ENCODE data around the gene KRT1.

Gene KRT1

DNA sequence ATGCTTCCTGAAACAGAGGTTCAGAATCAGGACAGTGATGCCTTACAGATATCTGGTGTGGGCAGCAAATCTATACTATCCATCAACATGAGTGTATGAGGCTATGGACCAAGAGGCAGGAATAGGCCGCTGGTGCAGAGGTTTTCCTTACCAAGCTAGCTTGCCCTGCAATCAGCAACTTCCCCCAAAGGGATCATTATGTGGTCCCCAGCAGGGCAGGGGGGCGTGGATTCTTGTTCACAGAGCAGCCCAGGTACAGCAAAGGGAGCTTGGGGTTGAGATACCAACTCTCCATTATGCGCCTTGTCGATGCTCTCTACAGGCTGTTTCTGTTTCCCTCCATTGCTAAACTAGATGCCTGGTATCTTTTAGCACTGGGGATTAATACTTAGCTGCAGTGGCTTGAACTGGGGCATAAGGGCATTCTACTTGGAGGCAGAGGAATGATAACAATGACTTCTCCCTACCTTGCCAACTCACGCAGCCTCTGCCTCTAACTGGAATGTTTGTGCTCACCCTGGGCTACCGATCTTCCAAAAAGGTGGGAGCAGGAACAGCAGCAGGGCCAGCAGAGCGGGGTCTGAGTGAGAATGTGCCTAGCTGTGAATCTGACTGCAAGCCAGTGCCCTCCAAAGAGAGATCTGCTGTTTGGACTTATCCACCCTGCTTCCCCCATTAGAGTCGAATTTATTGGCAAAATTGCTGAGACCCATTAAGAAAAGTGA lies 10.3 kb upstream of the KRT1 start:
- H3K4me3 ChIP-seq (ENCODE audit: extremely low read depth, insufficient read depth, low read length, poor library complexity, severe bottlenecking): peak overlapping the region; percentile 22
- no peak overlapping the region for H3K27ac ChIP-seq (ENCODE audit: low read depth, low read length, severe bottlenecking)
- peaks cover 5% of the 10 kb centered on the region for H3K4me1 ChIP-seq (ENCODE audit: control insufficient read depth, insufficient read depth, low read length, poor library complexity, severe bottlenecking)
- no peaks in the 10 kb centered on the region for H3K9me3 ChIP-seq (ENCODE audit: control insufficient read depth, low read length)
- H3K36me3 ChIP-seq (ENCODE audit: control insufficient read depth, insufficient read depth, low read length): no peaks in the 10 kb centered on the region
- WGBS, 2 experiments (ENCODE audit: insufficient coverage in 2 of 2): 50 to 76% methylated on average over 2 to 7 of the region's 8 CpGs

DNA sequence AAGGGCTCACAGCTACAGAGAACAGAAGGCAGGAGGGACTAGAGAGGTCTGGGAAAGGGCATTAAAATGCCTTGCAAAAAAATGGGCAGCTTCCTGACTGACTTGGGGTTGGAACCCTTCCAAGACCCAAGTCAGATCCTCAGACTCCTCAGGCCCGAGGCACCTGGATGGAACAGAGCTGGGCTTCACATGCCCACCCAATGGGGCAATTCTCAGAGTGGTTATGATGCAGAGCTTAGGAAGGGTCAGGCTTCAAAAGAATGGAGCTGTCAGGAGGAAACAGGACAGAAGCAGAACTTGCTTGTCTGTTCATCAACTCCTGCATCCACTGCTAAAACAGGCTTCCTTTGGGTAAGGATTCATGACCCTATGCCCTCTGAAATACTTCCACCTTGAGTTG lies 9.7 kb upstream of the KRT1 start:
- peaks cover 5% of the 10 kb centered on the region for H3K4me1 ChIP-seq (ENCODE audit: control insufficient read depth, insufficient read depth, low read length, poor library complexity, severe bottlenecking)
- 86 to 91% methylated on average over 1 of the region's 1 CpG for WGBS, 2 experiments (ENCODE audit: insufficient coverage in 2 of 2)
- no peak overlapping the region for H3K27ac ChIP-seq (ENCODE audit: low read depth, low read length, severe bottlenecking)
- no peak overlapping the region for H3K4me3 ChIP-seq (ENCODE audit: extremely low read depth, insufficient read depth, low read length, poor library complexity, severe bottlenecking)
- H3K36me3 ChIP-seq (ENCODE audit: control insufficient read depth, insufficient read depth, low read length): no peaks in the 10 kb centered on the region
- no peaks in the 10 kb centered on the region for H3K9me3 ChIP-seq (ENCODE audit: control insufficient read depth, low read length)

DNA sequence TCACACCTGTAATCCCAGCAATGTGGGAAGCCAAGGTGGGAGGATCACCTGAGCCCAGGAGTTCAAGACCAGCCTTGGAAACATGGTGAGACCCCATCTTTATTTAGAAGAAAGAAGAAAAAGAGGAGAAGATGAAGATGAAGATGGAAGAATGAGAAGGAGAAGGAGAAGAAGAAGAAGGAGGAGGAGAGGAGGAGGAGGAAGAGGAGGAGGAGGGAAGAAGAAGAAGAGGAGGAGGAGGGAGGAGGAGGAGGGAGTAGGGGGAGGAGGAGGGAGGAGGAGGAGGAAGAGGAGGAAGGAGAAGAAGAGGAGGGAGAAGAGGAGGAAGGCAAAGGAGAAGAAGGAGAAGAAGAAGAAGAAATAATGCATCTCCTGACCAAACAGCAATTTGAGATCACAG lies 9.0 kb upstream of the KRT1 start:
- peaks cover 5% of the 10 kb centered on the region for H3K4me1 ChIP-seq (ENCODE audit: control insufficient read depth, insufficient read depth, low read length, poor library complexity, severe bottlenecking)
- H3K4me3 ChIP-seq (ENCODE audit: extremely low read depth, insufficient read depth, low read length, poor library complexity, severe bottlenecking): no peak overlapping the region
- no peaks in the 10 kb centered on the region for H3K9me3 ChIP-seq (ENCODE audit: control insufficient read depth, low read length)
- H3K27ac ChIP-seq (ENCODE audit: low read depth, low read length, severe bottlenecking): no peak overlapping the region
- no peaks in the 10 kb centered on the region for H3K36me3 ChIP-seq (ENCODE audit: control insufficient read depth, insufficient read depth, low read length)

DNA sequence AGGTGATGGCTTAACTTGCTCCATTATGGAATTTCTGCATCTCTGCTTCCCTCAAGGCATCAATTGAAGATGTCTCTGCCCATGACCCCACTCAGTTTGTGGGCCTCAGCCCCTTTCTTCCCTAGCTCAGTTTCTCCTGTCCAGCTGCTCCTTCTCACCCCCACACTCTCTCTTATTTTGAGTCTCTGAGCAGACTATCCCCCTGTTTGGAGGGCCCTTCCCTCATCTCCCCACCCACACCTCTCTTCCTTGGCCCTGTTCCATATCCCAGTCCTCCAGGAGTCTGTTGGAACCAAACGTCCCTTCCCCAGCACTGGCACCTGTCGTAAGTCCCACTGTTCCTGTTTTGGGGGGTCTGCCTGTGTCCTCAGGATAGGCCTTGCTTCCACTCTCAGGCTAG lies 8.3 kb upstream of the KRT1 start:
- H3K9me3 ChIP-seq (ENCODE audit: control insufficient read depth, low read length): no peaks in the 10 kb centered on the region
- no peak overlapping the region for H3K4me3 ChIP-seq (ENCODE audit: extremely low read depth, insufficient read depth, low read length, poor library complexity, severe bottlenecking)
- no peaks in the 10 kb centered on the region for H3K36me3 ChIP-seq (ENCODE audit: control insufficient read depth, insufficient read depth, low read length)
- H3K4me1 ChIP-seq (ENCODE audit: control insufficient read depth, insufficient read depth, low read length, poor library complexity, severe bottlenecking): peaks cover 5% of the 10 kb centered on the region
- no peak overlapping the region for H3K27ac ChIP-seq (ENCODE audit: low read depth, low read length, severe bottlenecking)
- whole genome bisulfite sequencing, 2 experiments (ENCODE audit: insufficient coverage in 2 of 2): 72% methylated on average over 2 of the region's 2 CpGs; no CpG with 5 or more reads in 1 of the 2 experiments

DNA sequence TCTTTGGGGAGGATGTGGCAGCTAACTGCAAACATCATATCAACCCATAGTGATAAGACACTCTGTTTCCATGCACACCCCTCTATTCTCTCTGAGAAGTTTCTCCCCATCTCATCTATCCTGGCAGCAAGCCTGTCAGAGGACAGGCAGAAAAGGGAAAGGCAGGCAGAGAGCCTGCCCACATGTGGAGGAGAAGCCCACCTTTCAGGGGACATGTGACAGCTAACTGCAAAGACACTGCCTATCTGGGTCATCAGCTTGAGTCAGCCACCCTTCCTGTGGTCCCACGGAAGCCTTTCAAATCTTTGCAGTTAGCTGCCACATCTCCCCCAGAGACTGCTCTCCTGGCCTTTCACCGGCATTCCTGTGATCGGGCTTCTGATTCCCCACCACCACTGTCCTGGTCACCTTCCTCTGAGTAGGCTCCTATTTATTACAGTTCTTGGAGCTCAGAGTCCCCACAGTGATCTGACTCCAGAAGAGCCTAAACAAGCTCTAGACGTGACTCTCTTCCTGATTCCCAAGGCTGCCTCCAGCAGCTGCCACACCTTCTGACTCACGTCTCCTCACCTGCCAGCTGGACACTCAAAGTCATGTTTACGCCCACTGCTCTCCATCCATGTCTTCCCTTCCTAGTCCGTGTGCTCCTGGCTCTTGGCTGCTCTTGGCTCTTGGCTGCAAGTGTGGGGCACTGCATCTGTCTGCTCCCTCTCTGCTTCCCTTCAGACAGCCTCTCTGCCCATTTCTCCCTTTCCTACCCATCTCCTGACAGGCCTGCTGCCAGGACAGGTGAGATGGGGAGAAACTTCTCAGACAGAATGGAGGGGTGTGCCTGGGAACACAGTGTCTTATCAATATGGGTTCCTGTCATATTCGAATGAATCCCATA lies 7.5 kb upstream of the KRT1 start:
- Histone ChIP-seq H3K4me1 (ENCODE audit: control insufficient read depth, insufficient read depth, low read length, poor library complexity, severe bottlenecking) (peaks cover 5% of the 10 kb centered on the region), H3K4me3 (ENCODE audit: extremely low read depth, insufficient read depth, low read length, poor library complexity, severe bottlenecking) (no peak overlapping the region), H3K27ac (ENCODE audit: low read depth, low read length, severe bottlenecking) (no peak overlapping the region), H3K9me3 (ENCODE audit: control insufficient read depth, low read length) (no peaks in the 10 kb centered on the region), H3K36me3 (ENCODE audit: control insufficient read depth, insufficient read depth, low read length) (no peaks in the 10 kb centered on the region)
- 84 to 90% methylated on average over 7 to 8 of the region's 8 CpGs for WGBS, 2 experiments (ENCODE audit: insufficient coverage in 2 of 2)

DNA sequence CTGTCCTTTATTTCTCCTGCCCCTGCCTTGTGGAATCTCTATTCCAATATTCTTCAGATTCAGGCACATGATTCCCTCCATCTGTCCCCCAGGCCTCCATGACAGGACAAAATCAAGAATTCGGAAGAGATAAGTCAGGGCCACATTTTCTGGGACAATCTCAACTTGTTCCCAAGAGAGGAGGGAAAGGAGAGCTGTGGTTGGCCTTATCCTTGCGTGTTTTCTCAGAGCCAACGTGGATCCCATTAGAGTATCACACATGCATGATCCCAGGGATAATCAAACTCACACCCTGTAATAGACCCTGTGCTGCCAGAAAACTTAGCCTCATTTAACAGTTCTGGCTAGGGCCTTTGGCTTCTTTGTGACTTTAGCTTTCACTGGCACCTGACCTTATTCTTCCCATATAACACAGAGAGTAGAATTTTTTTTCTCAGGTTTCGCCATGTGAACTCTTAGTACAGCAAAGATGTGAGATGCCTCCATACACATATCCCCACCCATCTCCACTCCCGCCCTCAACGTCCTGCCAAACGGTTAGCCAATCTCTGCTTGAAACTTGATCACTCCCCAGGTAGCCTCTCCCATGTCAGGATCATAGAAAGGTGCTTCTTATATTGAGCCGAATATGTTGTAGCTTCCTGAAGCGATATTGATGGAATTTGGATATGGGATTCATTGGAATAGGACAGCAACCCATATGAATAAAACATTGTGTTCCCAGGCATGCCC lies 6.7 kb upstream of the KRT1 start:
- Histone ChIP-seq H3K36me3 (ENCODE audit: control insufficient read depth, insufficient read depth, low read length) (no peaks in the 10 kb centered on the region), H3K9me3 (ENCODE audit: control insufficient read depth, low read length) (no peaks in the 10 kb centered on the region), H3K4me3 (ENCODE audit: extremely low read depth, insufficient read depth, low read length, poor library complexity, severe bottlenecking) (no peak overlapping the region), H3K4me1 (ENCODE audit: control insufficient read depth, insufficient read depth, low read length, poor library complexity, severe bottlenecking) (peaks cover 5% of the 10 kb centered on the region), H3K27ac (ENCODE audit: low read depth, low read length, severe bottlenecking) (no peak overlapping the region)
- 81 to 97% methylated on average over 4 to 6 of the region's 9 CpGs for WGBS, 2 experiments (ENCODE audit: insufficient coverage in 2 of 2)

DNA sequence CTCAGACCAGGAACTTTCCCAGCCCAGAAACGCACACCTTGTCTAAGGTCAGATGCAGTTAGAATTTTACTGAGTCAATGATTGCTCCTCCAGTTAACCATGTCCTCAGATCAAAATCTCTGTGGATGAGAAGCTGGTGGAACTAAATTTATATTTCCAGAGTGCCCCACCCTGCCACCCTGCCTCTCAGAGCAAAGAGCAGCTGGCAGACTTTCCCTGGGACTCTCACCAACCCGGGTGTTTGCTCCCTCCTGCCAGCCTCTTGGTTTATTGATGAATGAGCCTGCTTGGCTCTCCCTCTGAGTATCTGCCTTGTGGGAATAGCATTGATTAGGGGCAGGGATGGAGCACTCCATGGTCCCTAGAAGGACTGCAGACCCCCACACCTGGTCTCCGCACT lies 5.9 kb upstream of the KRT1 start:
- no peak overlapping the region for H3K4me3 ChIP-seq (ENCODE audit: extremely low read depth, insufficient read depth, low read length, poor library complexity, severe bottlenecking)
- no peak overlapping the region for H3K27ac ChIP-seq (ENCODE audit: low read depth, low read length, severe bottlenecking)
- no peaks in the 10 kb centered on the region for H3K4me1 ChIP-seq (ENCODE audit: control insufficient read depth, insufficient read depth, low read length, poor library complexity, severe bottlenecking)
- 89 to 100% methylated on average over 1 of the region's 3 CpGs for WGBS, 2 experiments (ENCODE audit: insufficient coverage in 2 of 2)
- H3K9me3 ChIP-seq (ENCODE audit: control insufficient read depth, low read length): no peaks in the 10 kb centered on the region
- H3K36me3 ChIP-seq (ENCODE audit: control insufficient read depth, insufficient read depth, low read length): no peaks in the 10 kb centered on the region

DNA sequence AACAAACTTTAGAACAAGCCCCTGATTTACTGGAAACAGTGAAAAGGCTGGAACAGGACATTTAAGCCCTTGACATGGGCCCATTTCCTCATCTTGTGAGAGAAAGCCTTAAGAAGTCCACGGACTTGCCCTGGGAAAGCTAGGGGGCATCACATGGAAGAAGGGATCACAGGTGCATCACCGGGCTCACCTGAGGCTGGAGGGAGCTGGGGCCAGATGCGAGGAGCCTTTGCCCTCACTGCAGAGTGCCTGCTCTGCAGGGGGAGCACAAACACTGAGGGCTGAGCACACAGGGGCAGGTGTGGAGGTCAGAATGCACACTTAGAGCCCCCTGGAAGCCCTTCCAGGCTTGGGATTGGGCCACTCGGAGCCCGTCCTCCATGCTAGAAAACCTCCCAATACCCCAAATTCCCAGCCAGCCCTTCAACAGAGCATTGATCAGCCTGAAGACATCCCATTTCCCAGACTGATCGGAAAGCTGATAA lies 5.2 kb upstream of the KRT1 start:
- WGBS, 2 experiments (ENCODE audit: insufficient coverage in 2 of 2): 82 to 85% methylated on average over 5 of the region's 6 CpGs
- H3K27ac ChIP-seq (ENCODE audit: low read depth, low read length, severe bottlenecking): no peak overlapping the region

DNA sequence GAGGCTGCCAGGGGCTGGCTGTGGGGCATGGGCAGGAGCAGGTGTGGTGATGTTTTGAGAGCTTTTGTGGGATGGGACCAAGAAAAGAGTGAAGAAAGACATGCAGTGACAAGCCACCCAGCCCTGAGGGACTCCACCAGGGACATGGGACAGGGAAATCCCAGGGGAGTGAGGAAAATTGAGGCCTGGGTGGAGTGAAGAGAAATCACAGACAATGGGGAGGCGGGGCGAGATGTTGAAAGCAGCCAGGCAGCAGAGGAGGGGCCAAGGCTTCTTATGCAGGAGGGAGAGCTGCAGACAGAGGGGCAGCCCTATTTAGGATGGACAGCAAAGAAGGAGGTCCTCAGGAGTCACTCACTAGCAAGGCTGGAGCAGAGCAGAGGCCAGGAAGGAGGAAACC lies 4.2 kb upstream of the KRT1 start:
- WGBS, 2 experiments (ENCODE audit: insufficient coverage in 2 of 2): 81 to 95% methylated on average over 2 of the region's 2 CpGs
- no peak overlapping the region for H3K4me3 ChIP-seq (ENCODE audit: extremely low read depth, insufficient read depth, low read length, poor library complexity, severe bottlenecking)
- no peaks in the 10 kb centered on the region for H3K4me1 ChIP-seq (ENCODE audit: control insufficient read depth, insufficient read depth, low read length, poor library complexity, severe bottlenecking)
- H3K27ac ChIP-seq (ENCODE audit: low read depth, low read length, severe bottlenecking): no peak overlapping the region
- H3K9me3 ChIP-seq (ENCODE audit: control insufficient read depth, low read length): no peaks in the 10 kb centered on the region
- H3K36me3 ChIP-seq (ENCODE audit: control insufficient read depth, insufficient read depth, low read length): no peaks in the 10 kb centered on the region

More for the DNA sequence above, 5.2 kb upstream of the KRT1 start:
- Histone ChIP-seq H3K9me3 (ENCODE audit: control insufficient read depth, low read length) (no peaks in the 10 kb centered on the region), H3K4me3 (ENCODE audit: extremely low read depth, insufficient read depth, low read length, poor library complexity, severe bottlenecking) (no peak overlapping the region), H3K36me3 (ENCODE audit: control insufficient read depth, insufficient read depth, low read length) (no peaks in the 10 kb centered on the region), H3K4me1 (ENCODE audit: control insufficient read depth, insufficient read depth, low read length, poor library complexity, severe bottlenecking) (no peaks in the 10 kb centered on the region)

DNA sequence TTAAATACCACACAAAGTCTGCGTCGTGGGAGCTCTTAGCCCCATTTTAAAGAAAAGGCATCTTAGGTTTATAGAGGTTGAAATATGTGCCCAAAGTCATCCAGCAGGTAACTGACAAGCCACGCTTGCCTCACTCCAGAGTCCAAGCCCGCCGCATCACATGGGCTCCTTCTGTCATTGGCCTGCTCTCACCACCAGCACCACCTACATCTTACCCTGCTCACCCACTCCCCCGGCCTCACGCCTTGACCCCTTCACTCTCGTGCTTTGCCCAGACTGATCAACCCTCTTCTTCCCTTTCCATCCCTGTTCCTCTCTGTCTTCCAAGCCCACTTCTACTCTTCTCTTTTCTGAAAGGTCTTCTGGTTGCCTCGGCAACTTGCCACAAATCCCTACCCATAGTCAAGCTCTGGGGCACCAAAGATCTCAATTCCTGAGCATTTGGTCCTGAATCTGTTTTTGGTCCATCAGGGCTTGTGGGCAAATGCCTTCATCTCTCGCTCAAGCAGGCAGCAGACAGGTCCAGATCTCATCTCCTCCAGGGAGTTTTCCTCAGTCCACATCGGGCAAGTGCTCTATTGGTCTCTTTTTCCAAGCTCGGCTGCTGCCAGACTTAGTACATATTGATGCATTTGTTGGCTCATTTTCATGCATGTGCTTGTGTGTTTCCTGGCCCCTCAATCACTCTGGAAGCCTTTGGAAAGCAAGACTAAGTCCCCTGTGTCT lies 3.5 kb upstream of the KRT1 start:
- no peak overlapping the region for H3K4me3 ChIP-seq (ENCODE audit: extremely low read depth, insufficient read depth, low read length, poor library complexity, severe bottlenecking)
- WGBS, 2 experiments (ENCODE audit: insufficient coverage in 2 of 2): 82 to 92% methylated on average over 7 to 12 of the region's 12 CpGs
- H3K4me1 ChIP-seq (ENCODE audit: control insufficient read depth, insufficient read depth, low read length, poor library complexity, severe bottlenecking): no peaks in the 10 kb centered on the region
- no peaks in the 10 kb centered on the region for H3K9me3 ChIP-seq (ENCODE audit: control insufficient read depth, low read length)
- H3K27ac ChIP-seq (ENCODE audit: low read depth, low read length, severe bottlenecking): no peak overlapping the region
- H3K36me3 ChIP-seq (ENCODE audit: control insufficient read depth, insufficient read depth, low read length): no peaks in the 10 kb centered on the region
